HG02763 (cell line): ENCODE measurements around the gene WSCD2.

Source experiments
- ATAC-seq: cut with Tn5 transposase; IDR thresholded peaks from one replicate; pipeline ENCODE4 v1.9.1; 2021; ENCODE audit warnings: mild to moderate bottlenecking, moderate library complexity; ENCODE audit not compliant: unreplicated experiment

The WSCD2 gene

GRCh38 chr12:108129017-108129812 lies at the start of gene WSCD2:
Gene WSCD2, plus strand, starts transcription at chr12:108129288. Its CDS starts 66,545 bp downstream, at chr12:108195833.
- no peak for ATAC-seq

- no peak for ATAC-seq
These were observed 49.4 kb upstream of the WSCD2 start for GRCh38 chr12:108079721-108080120.

- ATAC-seq: no peak
These were observed 48.7 kb upstream of the WSCD2 start for GRCh38 chr12:108080363-108080762.

GRCh38 chr12:108082485-108082884 lies 46.6 kb upstream of the WSCD2 start:
- no peak for ATAC-seq

GRCh38 chr12:108087900-108088299 lies 41.2 kb upstream of the WSCD2 start:
- no peak for ATAC-seq

GRCh38 chr12:108090107-108090899 lies 38.8 kb upstream of the WSCD2 start:
- ATAC-seq: no peak

- no peak for ATAC-seq
These were observed 38.0 kb upstream of the WSCD2 start for GRCh38 chr12:108090932-108091678.

- no peak for ATAC-seq
These were observed 37.4 kb upstream of the WSCD2 start for GRCh38 chr12:108091679-108092051.

- ATAC-seq: no peak
These were observed 35.9 kb upstream of the WSCD2 start for GRCh38 chr12:108093209-108093608.

GRCh38 chr12:108094056-108094649 lies 34.9 kb upstream of the WSCD2 start:
- ATAC-seq: no peak

- ATAC-seq: no peak
These were observed 31.8 kb upstream of the WSCD2 start for GRCh38 chr12:108097160-108097911.

GRCh38 chr12:108098374-108098773 lies 30.7 kb upstream of the WSCD2 start:
- ATAC-seq: no peak

- ATAC-seq: no peak
These were observed 30.0 kb upstream of the WSCD2 start for GRCh38 chr12:108099073-108099472.

- no peak for ATAC-seq
These were observed 29.2 kb upstream of the WSCD2 start for GRCh38 chr12:108099778-108100489.

- no peak for ATAC-seq
These were observed 27.4 kb upstream of the WSCD2 start for GRCh38 chr12:108101605-108102175.

- ATAC-seq: no peak
These were observed 26.7 kb upstream of the WSCD2 start for GRCh38 chr12:108102363-108102762.

- no peak for ATAC-seq
These were observed 26.0 kb upstream of the WSCD2 start for GRCh38 chr12:108103087-108103486.

GRCh38 chr12:108103517-108103916 lies 25.6 kb upstream of the WSCD2 start:
- ATAC-seq: no peak

GRCh38 chr12:108104657-108105056 lies 24.4 kb upstream of the WSCD2 start:
- no peak for ATAC-seq
